CD8-positive, alpha-beta memory T cell (primary cell): ENCODE results near the gene PLEKHG3. TPM values are rescaled to one million over a fixed set of nuclear protein-coding genes. Genes with fewer than 3 reads are reported as not detected.
"Not testable (repeated sequence)": the region's sequence is repeated elsewhere in the genome, so short reads cannot be mapped to it uniquely, and the experiment has no call there.

ENCODE experiments used
- CTCF ChIA-PET: fragments of 350-600 bp; sonication (Branson Sonifier 250); formaldehyde crosslinking; loops from one replicate; lab custom pipeline; 2021; ENCODE audit warnings: antibody characterized with exemption; lab: Charles Lee
- POLR2A ChIA-PET: fragments of 350-600 bp; sonication (Branson Sonifier 250); formaldehyde crosslinking; loops from one replicate; lab custom pipeline; 2021; ENCODE audit warnings: antibody characterized with exemption; lab: Charles Lee
- DNase-seq, 5 donors: peaks; one replicate each; pipeline versions ENCODE4 v3.0.0 to v3.0.0-alpha.2; 2020 to 2022; ENCODE audit warnings: mixed read lengths in 1 of 5
- H3K27ac ChIP-seq: one replicate; pipeline ENCODE4 v1.7.0; 2013; ENCODE audit warnings: low read depth, mild to moderate bottlenecking, low read length, moderate library complexity
- H3K27me3 ChIP-seq: 2 replicates; pipeline ENCODE4 v1.7.0; 2013; ENCODE audit warnings: low read length, mild to moderate bottlenecking; ENCODE audit not compliant: insufficient read depth, poor library complexity, severe bottlenecking
- H3K36me3 ChIP-seq: 2 replicates; pipeline ENCODE4 v1.7.0; 2013; ENCODE audit warnings: mild to moderate bottlenecking, low read length, moderate library complexity; ENCODE audit not compliant: insufficient read depth
- H3K4me1 ChIP-seq: 2 replicates; pipeline ENCODE4 v1.7.0; 2013; ENCODE audit warnings: mild to moderate bottlenecking, low read length, moderate library complexity; ENCODE audit not compliant: insufficient read depth
- H3K4me3 ChIP-seq: 2 replicates; pipeline ENCODE4 v1.7.0; 2013; ENCODE audit warnings: mild to moderate bottlenecking, low read length
- H3K9me3 ChIP-seq: 2 replicates; pipeline ENCODE4 v1.7.0; 2013; ENCODE audit warnings: mild to moderate bottlenecking, low read length
- H3K27ac Mint-ChIP-seq, 8 donors: one replicate each; pipeline ENCODE4 v1.8.0; 2020 to 2021; ENCODE audit warnings: mixed read lengths in 8 of 8, mild to moderate bottlenecking in 6 of 8, inconsistent platforms in 3 of 8, moderate library complexity in 3 of 8
- H3K27me3 Mint-ChIP-seq, 2 donors: one replicate each; pipeline ENCODE4 v1.8.0; 2020 to 2021; ENCODE audit warnings: mixed read lengths in 2 of 2, mild to moderate bottlenecking in 1 of 2, moderate library complexity in 1 of 2
- H3K36me3 Mint-ChIP-seq, 3 donors: one replicate each; pipeline ENCODE4 v1.8.0; 2020 to 2021; ENCODE audit warnings: mixed read lengths in 3 of 3, inconsistent platforms in 1 of 3, mild to moderate bottlenecking in 1 of 3
- H3K4me1 Mint-ChIP-seq, 3 donors: one replicate each; pipeline ENCODE4 v1.8.0; 2020 to 2021; ENCODE audit warnings: mixed read lengths in 3 of 3, inconsistent platforms in 1 of 3, mild to moderate bottlenecking in 1 of 3
- H3K4me3 Mint-ChIP-seq, 7 donors: one replicate each; pipeline ENCODE4 v1.8.0; 2020 to 2021; ENCODE audit warnings: mixed read lengths in 7 of 7, mild to moderate bottlenecking in 6 of 7, moderate library complexity in 4 of 7, inconsistent platforms in 2 of 7
- H3K9me3 Mint-ChIP-seq, 5 donors: one replicate each; pipeline ENCODE4 v1.8.0; 2020 to 2022; ENCODE audit warnings: mixed read lengths in 5 of 5, mild to moderate bottlenecking in 3 of 5, moderate library complexity in 2 of 5, inconsistent platforms in 1 of 5
- polyA plus RNA-seq: library from polyadenylated mRNA; unstranded; fragments of 300-500 nt; fragmentation: Illumina TruSeq; gene quantifications from one replicate; pipeline ENCODE4 v1.2.3, GENCODE V29; 2021
- total RNA-seq, 2 experiments: library from RNA; stranded (reverse); gene quantifications; one replicate each; pipeline ENCODE4 v1.2.3, GENCODE V29; 2021

Gene PLEKHG3
- total and polyA plus RNA-seq, 3 experiments from 2014 or later, result 4.9 to 61.1 (median 5.0) TPM

DNA sequence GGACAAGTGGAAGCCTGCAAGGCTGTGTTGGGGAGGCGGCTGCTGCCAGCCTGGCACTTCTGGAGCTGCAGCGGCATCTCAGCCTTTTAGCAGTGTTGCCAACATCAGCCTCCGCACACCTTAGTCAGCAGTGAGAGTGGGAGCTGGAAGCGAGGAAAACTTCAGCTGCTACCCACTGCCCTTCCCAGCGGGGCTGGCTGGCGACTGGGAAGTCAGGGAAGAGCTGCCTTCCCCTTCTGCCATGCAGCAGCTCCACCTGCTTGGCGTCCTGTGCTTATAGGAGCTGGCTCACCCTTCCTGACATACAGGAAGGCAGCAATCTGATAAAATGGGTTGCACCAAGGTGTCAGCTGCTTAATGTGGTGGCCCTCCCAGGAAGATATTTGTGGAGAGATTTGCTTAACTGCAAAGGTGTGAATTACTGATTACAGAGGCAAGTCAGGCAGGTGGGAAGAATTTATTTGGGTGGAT lies 15.4 kb upstream of the PLEKHG3 start:
- peak overlapping the region in 5 of 7 donors; percentile 2 to 64 (median 30) for H3K4me3 Mint-ChIP-seq
- peaks cover 12% of the 10 kb centered on the region for H3K4me1 ChIP-seq
- H3K4me3 ChIP-seq, result no peak overlapping the region
- H3K36me3 ChIP-seq, result no peaks in the 10 kb centered on the region
- peaks cover 0 to 2% of the 10 kb centered on the region in 2 donors for H3K27me3 Mint-ChIP-seq
- H3K27ac ChIP-seq, result no peak overlapping the region
- POLR2A ChIA-PET, result interaction anchor here (0.6 kb wide), 1 partner anchor 248 kb away, joined by 3 read pairs; no protein-coding TSS in a partner anchor
- H3K27ac Mint-ChIP-seq, result peak overlapping the region in 5 of 8 donors; percentile 3 to 86 (median 72)
- no peaks in the 10 kb centered on the region for H3K36me3 Mint-ChIP-seq
- CTCF ChIA-PET, result interaction anchor here (0.8 to 1.2 kb wide), 5 partner anchors 10 to 203 kb away, joined by 3 read pairs; no protein-coding TSS in a partner anchor
- H3K27me3 ChIP-seq, result no peaks in the 10 kb centered on the region
- H3K4me1 Mint-ChIP-seq, result peaks cover 20 to 27% (median 22%) of the 10 kb centered on the region in 3 donors
- no peaks in the 10 kb centered on the region for H3K9me3 Mint-ChIP-seq
- H3K9me3 ChIP-seq, result no peaks in the 10 kb centered on the region
- no peak for DNase-seq

DNA sequence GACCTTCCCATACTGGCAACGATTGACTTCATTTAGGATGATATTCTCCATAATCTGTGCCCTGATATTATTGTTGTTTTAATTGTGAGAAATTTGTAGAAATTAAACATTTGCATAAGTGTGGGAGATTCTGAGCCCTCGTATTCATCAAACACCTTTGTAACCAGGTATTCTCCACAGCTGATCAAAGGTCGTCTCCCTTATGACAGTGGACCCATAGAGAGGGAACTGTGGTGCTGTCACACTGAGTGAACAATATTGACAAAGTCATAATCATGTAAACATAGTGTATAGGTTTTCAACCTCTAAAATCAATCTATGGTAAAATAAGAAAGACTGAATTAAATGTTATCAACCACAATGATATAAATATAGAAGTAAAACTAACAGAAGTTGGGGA lies 14.9 kb upstream of the PLEKHG3 start:
- Mint-ChIP-seq H3K4me1 (peaks cover 20 to 31% (median 24%) of the 10 kb centered on the region in 3 donors), H3K27me3 (peaks cover 0 to 2% of the 10 kb centered on the region in 2 donors), H3K27ac (peak overlapping the region in 4 of 8 donors; percentile 3 to 86 (median 63)), H3K36me3 (no peaks in the 10 kb centered on the region), H3K9me3 (no peaks in the 10 kb centered on the region), H3K4me3 (peak overlapping the region in 4 of 7 donors; percentile 18 to 64 (median 44))
- peaks cover 12% of the 10 kb centered on the region for H3K4me1 ChIP-seq
- no peak overlapping the region for H3K4me3 ChIP-seq
- POLR2A ChIA-PET, result interaction anchor here (0.6 kb wide), 1 partner anchor 248 kb away, joined by 3 read pairs; no protein-coding TSS in a partner anchor
- H3K27ac ChIP-seq, result no peak overlapping the region
- H3K36me3 ChIP-seq, result no peaks in the 10 kb centered on the region
- H3K9me3 ChIP-seq, result no peaks in the 10 kb centered on the region
- no peaks in the 10 kb centered on the region for H3K27me3 ChIP-seq
- DNase-seq, result no peak
- CTCF ChIA-PET, result interaction anchor here (0.8 to 1.2 kb wide), 4 partner anchors 10 to 72 kb away, joined by 3 read pairs; no protein-coding TSS in a partner anchor

DNA sequence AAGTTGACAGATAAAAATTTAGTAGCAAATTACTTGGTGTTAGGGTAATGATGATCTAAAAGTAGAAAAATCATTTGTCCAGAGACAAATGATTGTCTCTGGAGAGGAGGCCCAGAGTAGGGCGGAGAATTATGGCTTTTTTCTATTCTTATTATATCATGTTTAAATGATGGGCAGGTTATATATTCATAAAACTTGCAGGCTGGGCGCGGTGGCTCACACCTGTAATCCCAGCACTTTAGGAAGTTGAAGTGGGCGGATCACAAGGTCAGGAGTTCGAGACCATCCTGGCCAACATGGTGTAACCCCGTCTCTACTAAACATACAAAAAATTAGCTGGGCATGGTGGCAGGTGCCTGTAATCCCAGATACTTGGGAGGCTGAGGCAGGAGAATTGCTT lies 13.6 kb upstream of the PLEKHG3 start:
- H3K36me3 Mint-ChIP-seq, POLR2A ChIA-PET, H3K4me3 ChIP-seq: not testable (repeated sequence)

DNA sequence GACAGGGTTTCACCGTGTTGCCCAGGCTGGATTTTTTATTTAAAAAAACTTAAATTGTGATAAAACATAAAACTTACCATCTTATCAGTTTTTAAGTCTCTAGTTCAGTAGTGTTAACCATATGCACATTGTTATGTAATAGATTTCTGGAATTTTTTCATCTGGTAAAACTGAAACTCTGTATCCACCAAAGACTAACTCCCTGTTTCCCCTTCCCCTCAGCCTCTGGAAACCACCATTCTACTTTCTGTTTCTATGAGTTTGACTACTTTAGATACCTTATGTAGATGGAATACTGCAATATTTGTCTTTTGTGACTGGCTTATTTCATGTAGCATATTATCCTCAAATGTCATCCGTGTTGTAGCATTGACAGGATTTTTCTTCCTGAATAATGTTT lies 12.8 kb upstream of the PLEKHG3 start:
- H3K27me3 Mint-ChIP-seq, result peaks cover 0 to 4% of the 10 kb centered on the region in 2 donors
- no peak overlapping the region for H3K4me3 ChIP-seq
- DNase-seq, result no peak
- H3K36me3 Mint-ChIP-seq, result no peaks in the 10 kb centered on the region
- H3K36me3 ChIP-seq, result no peaks in the 10 kb centered on the region
- H3K9me3 ChIP-seq, result no peaks in the 10 kb centered on the region
- no peaks in the 10 kb centered on the region for H3K27me3 ChIP-seq
- H3K4me1 Mint-ChIP-seq, result peaks cover 24 to 47% (median 31%) of the 10 kb centered on the region in 3 donors
- ChIA-PET POLR2A (no interaction called here), CTCF (no interaction called here)
- H3K27ac Mint-ChIP-seq, result peak overlapping the region in 1 of 8 donors; percentile 65
- no peak overlapping the region for H3K4me3 Mint-ChIP-seq
- H3K9me3 Mint-ChIP-seq, result no peaks in the 10 kb centered on the region
- peaks cover 18% of the 10 kb centered on the region for H3K4me1 ChIP-seq
- H3K27ac ChIP-seq, result no peak overlapping the region

More for the DNA sequence above, 13.6 kb upstream of the PLEKHG3 start:
- H3K9me3 ChIP-seq, CTCF ChIA-PET, H3K27ac Mint-ChIP-seq, H3K36me3 ChIP-seq, DNase-seq, H3K27ac ChIP-seq, H3K27me3 Mint-ChIP-seq, H3K4me3 Mint-ChIP-seq, H3K27me3 ChIP-seq, H3K9me3 Mint-ChIP-seq: not testable (repeated sequence)
- peaks cover 12% of the 10 kb centered on the region for H3K4me1 ChIP-seq
- H3K4me1 Mint-ChIP-seq, result peaks cover 20 to 39% (median 26%) of the 10 kb centered on the region in 3 donors

DNA sequence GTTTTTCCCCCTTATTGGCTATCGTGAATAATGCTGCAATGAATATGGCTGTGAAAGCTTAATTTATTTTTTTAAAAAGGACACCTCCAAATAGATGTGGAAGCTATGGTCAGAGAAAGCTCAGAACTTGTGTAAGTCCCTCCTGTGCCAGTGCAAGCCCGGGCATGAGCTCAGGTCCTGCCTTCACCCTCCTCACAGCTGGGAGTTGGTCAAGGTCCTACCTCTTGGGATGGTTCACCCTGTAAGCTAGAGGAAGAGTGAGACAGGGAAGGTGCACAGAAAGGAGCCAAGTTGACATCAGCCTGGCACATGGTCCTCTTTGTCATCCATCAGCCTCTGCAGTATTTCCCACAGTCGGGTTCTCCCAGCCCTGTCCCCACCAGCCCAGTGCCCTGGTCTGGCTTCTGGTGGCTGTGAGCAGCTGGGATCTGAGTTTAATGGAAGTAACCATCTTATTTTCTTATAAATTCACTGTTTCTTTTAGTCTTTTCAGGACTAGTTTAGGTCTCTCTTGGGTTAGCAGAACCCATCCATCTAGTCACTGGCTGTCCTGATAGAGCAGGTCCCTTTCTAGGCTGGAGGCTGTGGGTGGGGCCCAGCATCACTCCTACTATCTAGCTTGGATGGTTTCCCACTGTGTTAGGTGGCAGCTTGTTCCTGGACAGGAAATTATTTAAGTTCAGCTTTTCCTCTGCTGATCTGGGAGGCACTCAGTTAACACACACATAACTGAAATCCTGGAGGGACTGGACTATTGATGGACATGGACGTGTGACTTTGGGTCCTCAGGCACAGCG lies 11.8 kb upstream of the PLEKHG3 start:
- Mint-ChIP-seq H3K27ac (peak overlapping the region in 1 of 8 donors; percentile 53), H3K27me3 (peaks cover 0 to 4% of the 10 kb centered on the region in 2 donors), H3K9me3 (no peaks in the 10 kb centered on the region), H3K36me3 (no peaks in the 10 kb centered on the region), H3K4me3 (peak overlapping the region in 1 of 7 donors; percentile 43), H3K4me1 (peaks cover 33 to 55% (median 39%) of the 10 kb centered on the region in 3 donors)
- DNase-seq, result no peak
- Histone ChIP-seq H3K27me3 (no peaks in the 10 kb centered on the region), H3K9me3 (no peaks in the 10 kb centered on the region), H3K27ac (no peak overlapping the region), H3K4me3 (no peak overlapping the region), H3K4me1 (peaks cover 23% of the 10 kb centered on the region), H3K36me3 (no peaks in the 10 kb centered on the region)
- ChIA-PET POLR2A (no interaction called here), CTCF (no interaction called here)

DNA sequence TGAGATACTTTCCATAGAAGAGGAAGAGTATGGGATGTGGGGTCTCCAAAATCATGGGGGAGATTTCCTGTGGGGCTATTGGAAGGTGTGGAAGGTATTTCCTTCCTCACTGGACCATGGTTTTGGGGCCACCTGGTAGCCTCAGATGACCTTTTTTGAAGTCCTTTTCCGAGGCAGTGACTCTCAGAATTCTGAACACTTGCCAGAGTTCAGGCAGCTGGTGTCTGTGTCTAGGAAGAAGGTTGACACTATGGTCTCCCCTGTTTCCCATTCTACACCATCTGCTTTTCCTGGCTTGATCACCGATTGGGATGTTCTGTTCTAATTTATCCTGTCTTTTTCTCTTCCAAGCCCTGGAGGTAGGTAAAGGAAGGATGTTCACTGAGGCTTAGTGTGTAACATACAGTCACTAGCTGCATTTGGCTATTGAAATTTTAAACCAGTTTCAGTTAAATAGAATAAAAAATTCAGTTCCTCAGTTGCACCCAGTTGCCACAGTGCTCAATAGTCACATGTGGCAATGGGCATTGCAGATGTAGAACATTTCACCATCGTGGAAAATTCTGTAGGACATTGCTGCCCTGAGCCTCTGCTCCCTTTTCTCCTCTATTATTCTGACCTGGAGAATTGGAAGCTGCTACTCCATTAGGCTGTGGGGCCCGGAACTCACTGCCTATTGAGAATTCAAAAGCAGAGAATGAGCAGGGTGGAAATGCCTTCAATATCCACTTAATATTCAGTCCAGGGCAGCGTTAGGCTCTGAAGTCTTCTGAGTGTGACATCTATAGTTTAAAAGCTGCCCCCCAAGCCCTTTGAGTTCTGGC lies 11.0 kb upstream of the PLEKHG3 start:
- POLR2A ChIA-PET, result no interaction called here
- Mint-ChIP-seq H3K27ac (peak overlapping the region in 1 of 8 donors; percentile 53), H3K36me3 (no peaks in the 10 kb centered on the region), H3K4me3 (peak overlapping the region in 1 of 7 donors; percentile 43), H3K9me3 (no peaks in the 10 kb centered on the region), H3K27me3 (peaks cover 0 to 4% of the 10 kb centered on the region in 2 donors), H3K4me1 (peaks cover 32 to 55% (median 36%) of the 10 kb centered on the region in 3 donors)
- Histone ChIP-seq H3K27ac (no peak overlapping the region), H3K4me1 (peaks cover 31% of the 10 kb centered on the region), H3K9me3 (no peaks in the 10 kb centered on the region), H3K4me3 (no peak overlapping the region), H3K27me3 (no peaks in the 10 kb centered on the region), H3K36me3 (no peaks in the 10 kb centered on the region)
- no peak for DNase-seq
- CTCF ChIA-PET, result no interaction called here

DNA sequence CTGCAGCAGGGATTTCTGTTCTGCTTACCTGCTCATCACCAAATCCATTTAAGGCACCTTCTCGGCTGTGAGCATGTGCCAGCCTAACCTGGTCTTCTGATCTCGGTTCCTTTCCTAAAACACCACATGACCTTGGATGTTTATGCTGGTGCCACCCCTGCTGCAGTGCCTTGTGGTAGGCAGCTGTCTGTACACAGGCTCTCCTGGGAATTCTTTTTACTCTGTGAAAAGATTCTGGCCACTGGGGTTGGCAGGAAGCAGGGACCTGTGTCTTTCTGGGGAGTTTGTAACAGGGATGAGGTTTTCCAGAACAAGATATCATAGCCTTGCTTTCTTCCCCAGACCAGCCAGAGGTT lies 10.4 kb upstream of the PLEKHG3 start:
- CTCF ChIA-PET, result no interaction called here
- Mint-ChIP-seq H3K4me1 (peaks cover 32 to 55% (median 34%) of the 10 kb centered on the region in 3 donors), H3K27ac (no peak overlapping the region), H3K4me3 (no peak overlapping the region), H3K27me3 (peaks cover 4% of the 10 kb centered on the region in 2 donors), H3K36me3 (no peaks in the 10 kb centered on the region), H3K9me3 (no peaks in the 10 kb centered on the region)
- no peaks in the 10 kb centered on the region for H3K36me3 ChIP-seq
- H3K27ac ChIP-seq, result no peak overlapping the region
- H3K9me3 ChIP-seq, result no peaks in the 10 kb centered on the region
- no peaks in the 10 kb centered on the region for H3K27me3 ChIP-seq
- no peak for DNase-seq
- no peak overlapping the region for H3K4me3 ChIP-seq
- POLR2A ChIA-PET, result no interaction called here
- peaks cover 31% of the 10 kb centered on the region for H3K4me1 ChIP-seq
